NOMO-1 treated with dmso at 0.1 percent for 144 hours (cell line): ENCODE measurements around the gene DUS2.

Experiments
- DNase-seq: peaks from one replicate; lab custom pipeline; 2025; ENCODE audit not compliant: unreplicated experiment; lab: John Stamatoyannopoulos, UW

The DUS2 gene

DNA sequence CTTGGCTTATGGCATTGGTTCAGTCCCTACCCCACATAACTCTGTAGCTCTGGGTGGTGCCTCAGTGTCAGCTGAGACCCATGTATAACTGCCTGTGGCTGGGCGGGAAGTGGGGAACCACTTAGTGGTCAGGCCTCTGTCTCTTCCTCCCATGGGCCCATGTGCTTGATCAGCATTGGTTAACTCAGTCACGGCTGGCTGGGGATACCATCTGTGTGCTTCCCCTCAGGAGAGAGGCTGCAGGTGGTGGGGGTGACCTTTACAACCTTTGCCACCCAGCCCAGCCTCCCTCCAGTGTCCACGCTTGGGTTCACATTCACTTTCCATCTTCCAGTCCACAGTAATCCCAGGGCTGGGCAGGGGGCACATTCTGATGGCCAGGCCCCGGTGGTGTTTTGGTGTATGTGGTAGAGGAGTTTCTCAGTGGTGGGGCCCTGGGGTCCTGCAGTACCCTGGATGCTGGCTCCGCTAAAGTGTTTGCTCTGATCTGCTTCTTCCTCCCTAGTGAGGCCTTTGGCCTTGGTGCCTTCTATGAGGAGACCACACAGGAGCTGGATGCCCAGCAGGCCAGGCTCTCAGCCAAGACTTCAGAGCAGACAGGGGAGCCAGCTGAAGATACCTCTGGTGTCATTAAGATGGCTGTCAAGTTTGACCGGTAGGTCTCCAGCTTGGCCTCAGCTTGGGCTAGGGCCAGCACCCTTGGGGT, 51.9 kb downstream of the DUS2 start:
- DNase-seq: peak; percentile 64

DNA sequence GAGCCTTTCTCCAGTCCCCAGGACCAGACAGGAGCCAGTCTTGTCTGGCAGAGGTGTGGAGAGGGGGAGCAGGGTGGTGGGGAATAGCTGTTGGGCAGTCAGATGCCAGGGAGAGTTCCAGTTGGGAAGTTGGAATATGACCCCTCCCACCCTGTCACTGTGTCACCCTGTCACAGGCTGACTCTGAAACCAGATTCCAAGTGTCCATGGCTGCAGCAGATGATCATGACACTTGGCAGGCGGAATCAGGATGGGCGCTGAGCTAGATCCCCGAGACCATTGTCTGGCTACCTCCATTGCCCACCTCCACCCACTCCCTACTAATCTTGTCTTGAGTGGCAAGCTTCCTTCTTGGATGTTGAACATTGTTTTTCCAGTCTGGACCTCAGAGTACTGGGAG, 52.9 kb downstream of the DUS2 start:
- DNase-seq: no peak

DNA sequence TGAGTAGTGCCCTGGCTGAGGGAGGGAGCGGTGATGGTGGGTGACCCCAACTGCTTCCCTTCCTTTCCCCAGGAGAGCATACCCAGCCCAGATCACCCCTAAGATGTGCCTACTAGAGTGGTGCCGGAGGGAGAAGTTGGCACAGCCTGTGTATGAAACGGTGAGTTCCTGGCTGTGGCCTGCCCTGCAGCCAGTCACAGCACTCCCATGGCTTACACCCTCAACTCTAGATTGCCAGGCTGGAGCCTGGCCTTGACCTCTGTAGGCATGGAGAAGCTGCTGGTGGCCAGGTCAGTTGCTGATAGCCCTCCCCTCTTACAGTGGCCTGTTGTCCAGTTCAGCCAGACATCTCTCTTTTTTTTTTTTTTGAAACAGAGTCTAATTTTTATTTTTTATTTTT, 53.5 kb downstream of the DUS2 start:
- DNase-seq: no peak

DNA sequence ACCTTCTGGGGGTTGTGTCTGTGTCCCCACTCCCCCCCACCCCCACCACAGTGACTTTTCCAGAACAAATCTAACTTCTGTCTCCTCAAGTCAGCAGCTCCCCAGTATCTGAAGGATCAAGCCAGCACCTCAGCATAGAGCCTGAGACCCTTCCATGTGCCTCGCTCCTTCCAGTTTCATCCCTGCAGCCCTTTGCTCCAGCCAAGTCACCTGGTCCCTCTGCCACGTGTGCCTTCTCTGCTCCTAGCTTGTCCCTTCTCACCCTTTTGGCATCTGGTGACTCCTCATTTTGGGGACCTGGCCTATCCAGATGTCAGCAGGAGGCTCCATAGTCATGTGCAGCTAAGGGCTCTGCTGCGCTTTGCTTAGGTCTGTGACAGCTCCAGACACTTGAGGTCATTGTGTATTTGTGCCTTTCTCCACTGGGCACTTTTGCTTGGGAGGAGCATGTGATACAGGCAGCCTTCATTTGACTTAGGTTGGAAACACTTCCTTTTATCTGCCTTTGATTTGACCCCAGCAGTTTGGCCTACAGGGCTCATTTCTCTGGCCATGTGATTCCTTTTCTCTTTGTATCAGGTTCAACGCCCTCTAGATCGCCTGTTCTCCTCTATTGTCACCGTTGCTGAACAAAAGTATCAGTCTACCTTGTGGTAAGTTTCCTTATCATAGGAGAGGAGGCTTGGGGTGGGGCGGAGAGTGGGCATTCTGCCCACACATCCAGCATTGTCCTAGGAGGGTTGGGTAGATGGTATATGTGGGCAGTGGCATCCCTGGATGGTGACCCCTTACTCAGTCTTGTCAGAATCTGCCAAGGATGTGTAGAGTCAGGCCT, 55.0 kb downstream of the DUS2 start:
- DNase-seq: no peak

DNA sequence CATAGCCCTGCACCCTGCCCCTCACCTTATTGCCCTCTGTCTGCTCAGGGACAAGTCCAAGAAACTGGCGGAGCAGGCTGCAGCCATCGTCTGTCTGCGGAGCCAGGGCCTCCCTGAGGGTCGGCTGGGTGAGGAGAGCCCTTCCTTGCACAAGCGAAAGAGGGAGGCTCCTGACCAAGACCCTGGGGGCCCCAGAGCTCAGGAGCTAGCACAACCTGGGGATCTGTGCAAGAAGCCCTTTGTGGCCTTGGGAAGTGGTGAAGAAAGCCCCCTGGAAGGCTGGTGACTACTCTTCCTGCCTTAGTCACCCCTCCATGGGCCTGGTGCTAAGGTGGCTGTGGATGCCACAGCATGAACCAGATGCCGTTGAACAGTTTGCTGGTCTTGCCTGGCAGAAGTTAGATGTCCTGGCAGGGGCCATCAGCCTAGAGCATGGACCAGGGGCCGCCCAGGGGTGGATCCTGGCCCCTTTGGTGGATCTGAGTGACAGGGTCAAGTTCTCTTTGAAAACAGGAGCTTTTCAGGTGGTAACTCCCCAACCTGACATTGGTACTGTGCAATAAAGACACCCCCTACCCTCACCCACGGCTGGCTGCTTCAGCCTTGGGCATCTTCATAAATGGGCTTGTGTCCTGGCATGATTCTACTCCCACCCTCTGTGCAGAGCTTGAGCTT, 55.8 kb downstream of the DUS2 start:
- no peak for DNase-seq

DNA sequence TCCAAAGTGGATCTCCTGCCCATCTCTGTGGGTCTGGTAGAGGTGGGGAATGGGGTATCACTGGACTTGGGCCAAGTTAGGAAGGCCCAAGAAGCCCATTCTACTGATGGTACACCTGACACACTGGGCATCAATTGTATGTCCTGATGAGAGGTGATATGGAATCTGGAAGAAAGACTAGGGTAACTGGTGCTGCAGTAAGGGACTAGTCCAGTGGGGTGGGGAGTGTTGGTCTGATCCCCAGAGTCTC, 56.2 kb downstream of the DUS2 start:
- DNase-seq: no peak

DNA sequence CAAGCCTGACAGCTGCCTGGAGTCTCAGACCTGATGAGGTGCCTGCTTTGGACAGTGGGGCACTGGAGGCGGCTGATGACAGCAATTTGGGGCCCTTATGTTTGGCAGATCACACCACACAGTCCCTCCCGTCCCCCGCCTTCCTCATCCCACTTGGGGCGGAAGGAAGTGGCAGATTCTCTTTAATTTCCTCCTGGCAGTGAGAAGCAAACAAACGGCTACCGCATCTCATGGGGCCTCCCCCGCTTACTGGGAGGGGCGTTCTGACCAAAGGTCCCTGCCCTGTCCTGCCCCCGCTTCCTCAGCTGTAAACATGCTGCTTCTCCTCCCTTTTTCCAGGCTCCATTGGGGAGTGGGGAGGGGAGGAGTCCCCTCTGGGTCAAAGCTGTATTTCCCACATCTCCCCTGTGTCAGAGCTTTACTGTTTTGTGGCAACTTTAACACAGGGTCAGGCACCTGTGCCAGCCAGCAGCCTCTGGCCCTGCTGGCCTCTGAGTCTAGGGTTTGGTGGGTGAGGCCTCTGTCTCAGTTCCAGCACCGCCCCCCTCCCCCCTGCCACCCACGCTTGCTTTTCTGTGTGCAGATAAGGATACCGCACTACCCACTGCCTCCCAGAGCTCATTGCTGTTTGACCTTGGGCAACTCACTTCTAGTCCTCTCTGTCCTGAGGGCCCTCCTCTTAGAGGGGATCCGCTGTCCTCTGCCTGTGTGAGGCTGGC, 56.7 kb downstream of the DUS2 start:
- DNase-seq: peak; percentile 95

DNA sequence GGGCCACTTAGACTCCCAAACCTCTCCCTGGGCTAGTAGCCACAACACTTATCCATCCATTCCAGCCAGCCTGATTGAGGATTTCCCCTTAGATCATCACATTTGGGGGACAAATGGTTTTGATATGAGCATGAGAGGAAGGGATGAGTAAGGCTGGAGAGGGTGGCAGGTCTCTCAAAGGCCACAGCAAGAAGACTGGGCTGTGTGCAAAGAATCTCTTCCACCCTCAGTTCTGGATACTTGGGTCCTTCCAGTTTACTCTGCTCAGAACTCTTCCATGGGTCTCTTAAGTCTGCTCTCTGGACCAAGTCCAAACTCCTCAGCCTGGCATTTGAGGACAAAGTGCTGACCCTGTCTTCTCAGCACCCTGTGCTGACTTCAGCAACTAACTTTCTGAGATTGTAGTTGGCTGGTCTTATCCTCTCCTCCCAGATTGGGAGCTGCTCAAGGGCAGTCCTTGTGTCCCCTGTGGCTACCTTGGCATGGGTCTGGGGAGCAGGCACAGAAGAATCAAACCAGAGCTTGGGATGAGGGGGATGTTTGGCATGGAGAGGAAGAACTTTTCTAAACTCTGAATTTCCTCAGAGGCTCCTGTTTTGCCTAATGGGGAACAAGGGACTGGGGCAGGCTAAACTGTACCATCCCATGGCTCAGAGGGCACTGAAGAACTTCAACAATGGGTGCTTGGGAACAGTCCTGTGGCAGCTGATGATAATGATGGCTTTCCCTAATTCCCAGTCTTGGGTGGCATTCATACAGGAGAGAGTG, 59.0 kb downstream of the DUS2 start:
- DNase-seq: no peak

DNA sequence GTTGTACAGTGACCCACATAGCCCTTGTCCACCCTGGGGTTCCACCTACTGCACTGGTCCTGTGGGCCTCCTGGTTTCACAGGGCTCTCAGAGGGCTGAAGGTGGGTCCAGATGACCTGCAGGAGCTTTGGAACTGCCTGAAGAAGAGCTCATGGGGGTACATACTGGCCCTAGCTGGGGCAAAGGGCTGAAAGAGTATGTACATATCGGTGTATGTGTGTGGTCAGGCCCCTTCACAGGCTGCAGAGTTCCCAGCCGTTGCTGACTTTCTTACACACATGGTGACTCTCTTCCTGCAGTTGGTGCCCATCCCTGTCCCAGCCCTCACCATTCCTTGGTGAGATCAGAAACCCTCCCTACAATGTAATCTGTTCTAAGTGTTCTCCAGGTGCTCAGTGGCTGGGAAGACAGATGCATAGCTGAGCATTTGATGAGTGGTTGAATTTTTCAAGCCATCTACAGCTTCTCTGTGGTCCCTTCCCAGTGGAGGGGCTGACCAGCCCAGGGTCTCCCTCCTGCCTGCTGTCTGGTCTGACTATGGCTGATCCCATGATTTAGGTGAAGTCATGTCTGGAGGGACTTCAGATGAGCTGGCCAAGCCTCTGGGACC, 59.6 kb downstream of the DUS2 start:
- no peak for DNase-seq

DNA sequence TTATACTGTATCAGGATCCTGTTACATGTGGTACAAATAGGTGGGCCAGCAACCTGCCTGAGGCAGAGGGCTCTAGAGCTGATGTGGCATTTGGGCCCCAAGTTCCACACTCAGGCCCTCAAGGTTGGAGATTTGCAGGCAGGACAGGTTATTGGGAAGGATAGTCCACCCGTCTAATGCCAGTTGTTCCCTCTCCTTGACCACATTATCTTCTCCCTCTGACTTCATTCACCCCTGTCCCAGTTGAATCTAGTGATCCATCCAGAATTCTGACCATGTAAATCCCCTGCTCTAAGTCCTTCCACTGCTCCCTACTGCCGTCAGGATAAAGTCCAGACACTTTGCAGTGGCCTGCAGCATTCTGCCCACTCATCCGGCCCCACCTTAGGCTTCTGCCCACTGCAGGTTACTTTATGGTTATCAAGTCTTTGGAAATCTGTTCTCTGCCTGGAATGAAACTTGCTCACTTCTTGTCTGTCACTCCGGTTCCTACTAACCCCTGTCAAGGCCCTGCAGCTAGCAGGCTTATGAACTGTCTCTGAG, 60.2 kb downstream of the DUS2 start:
- DNase-seq: no peak

DNA sequence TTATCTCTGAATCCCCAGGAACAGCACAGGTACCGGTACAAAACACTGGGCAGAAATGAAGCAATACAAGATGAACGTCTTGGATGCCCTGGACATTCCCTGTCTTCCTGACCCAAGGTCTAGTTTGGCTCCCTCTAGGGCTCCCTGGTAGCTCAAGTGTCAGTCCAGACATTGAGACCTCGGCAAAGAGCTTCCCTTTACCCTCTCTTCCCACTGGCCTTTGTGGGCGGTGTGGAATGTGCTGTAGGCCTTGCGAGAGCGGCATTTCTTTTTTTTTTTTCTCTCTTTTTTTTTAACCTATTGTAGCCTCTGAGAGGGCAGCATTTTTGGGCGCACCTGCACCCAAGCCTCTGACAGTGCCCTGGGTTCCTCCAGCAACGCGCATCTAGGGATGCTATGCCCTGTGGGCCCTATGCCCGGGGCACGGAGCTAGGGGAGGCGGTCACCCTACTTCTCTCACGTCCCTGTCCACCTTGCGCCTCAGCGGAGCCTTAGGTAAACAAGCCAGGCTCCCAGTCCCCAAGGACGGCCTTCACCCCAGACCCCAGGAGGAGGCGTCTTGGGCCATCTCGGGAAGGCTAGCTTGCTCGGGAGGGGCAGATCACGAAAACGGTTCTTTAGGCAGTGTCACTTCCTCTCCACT, 60.9 kb downstream of the DUS2 start:
- DNase-seq: no peak

DNA sequence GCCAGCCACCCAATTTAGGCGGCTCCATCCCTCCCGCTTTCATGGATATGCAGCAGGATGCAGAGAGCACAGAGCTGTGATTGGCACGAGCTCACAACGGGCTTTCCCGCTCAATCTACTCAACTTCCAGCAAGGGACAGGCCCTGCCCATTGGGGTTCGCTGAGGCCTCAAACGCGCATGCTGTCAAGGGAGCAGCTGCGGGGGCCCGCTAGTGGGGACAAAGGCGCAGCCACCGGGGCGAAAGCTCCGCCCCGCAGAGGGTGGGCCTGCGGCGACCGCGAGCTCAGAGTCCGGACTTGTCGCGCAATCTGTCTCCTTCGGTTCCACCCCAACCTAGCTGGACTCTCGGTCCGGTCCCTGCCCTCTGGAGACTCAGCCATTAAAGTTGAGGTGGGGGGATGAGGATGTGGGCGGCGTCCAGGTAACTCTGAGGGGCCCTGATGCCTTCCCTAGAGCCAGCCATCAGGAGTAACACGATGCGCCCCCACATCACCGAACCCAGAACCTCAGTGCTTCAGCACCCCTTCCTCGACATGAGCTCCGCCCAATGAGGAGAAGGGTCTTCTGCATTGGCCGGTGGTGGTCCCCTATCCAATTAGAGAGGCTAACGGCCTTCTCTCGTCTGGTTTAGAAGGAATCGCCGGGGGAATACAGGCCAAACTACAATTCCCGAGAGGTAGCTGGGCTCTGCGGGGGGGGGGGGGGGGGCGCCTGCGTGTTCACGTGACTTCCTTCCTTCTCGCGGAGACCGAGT, 61.6 kb downstream of the DUS2 start:
- DNase-seq: peak; percentile 87

DNA sequence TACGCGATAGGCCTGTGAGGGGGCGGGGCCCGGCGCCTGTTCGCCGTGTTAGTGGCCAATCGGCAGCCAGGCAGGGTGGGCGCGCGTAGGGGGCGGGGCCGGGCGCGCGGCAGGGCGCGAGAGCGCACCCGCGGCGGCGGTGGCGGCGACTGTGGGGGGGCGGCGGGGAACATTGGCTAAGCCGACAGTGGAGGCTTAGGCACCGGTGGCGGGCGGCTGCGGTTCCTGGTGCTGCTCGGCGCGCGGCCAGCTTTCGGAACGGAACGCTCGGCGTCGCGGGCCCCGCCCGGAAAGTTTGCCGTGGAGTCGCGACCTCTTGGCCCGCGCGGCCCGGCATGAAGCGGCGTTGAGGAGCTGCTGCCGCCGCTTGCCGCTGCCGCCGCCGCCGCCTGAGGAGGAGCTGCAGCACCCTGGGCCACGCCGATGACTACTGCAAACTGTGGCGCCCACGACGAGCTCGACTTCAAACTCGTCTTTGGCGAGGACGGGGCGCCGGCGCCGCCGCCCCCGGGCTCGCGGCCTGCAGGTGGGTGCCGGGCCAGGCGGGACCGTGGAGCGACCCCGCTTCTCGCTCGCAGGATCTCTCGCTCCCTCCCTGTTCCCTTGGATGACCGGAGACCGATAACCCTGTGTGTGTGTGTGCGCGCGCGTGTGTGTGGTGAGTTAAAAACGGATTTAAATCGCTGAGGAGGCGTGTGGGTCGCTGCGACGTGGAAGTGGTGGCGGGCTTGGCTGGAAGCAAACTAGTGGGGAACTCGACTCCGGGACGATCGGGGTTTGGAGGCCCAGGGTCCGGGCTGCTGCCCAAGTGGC, 62.4 kb downstream of the DUS2 start, which contains the start of gene NFATC3:
Gene NFATC3 (plus strand): TSS at position 112 of the 813 bp plus-strand sequence. CDS start 312 bp downstream, at position 424.
- DNase-seq: peak; percentile 91

DNA sequence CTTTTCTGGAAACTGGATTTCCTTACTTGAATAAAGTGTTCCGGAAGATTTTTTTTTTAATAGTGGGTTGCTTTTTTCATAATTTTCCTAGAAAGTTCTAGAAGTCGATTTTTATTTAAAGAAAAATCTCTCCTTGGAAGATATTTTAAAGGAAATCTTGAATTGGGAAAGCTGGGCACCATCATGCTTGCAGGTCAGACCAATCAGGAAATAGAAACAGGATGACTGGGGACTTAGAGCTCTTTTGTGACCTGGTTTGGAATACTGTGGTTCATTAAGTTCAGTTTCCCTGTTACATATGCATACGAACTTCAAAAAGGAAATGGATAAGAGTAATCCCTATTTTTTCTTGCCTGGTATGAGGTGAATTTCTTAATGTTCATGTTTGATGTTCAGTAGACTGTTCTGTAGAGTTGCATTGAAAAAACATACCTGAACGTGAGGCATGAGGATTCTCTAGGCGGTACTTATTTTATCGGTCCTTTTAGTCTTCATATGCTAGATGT, 63.3 kb downstream of the DUS2 start:
- no peak for DNase-seq

DNA sequence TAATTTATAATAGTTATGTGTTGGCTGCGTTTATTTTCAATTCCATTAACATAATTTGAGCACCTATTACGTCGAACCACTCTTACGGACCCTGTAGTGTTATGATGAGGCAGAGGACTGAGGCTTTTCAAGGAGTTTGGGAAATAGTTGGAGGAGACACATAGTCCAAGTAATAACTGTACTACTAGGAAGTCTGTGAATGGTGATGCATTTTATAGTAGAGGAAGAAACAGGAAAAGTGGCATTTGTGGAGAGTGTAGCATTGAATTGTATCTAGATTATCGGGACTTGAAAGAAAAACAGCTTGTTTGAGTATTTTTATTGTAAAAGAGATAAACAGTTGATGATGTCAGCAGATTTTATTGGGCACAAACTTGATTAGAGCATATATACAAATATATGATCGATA, 63.8 kb downstream of the DUS2 start:
- DNase-seq: no peak

DNA sequence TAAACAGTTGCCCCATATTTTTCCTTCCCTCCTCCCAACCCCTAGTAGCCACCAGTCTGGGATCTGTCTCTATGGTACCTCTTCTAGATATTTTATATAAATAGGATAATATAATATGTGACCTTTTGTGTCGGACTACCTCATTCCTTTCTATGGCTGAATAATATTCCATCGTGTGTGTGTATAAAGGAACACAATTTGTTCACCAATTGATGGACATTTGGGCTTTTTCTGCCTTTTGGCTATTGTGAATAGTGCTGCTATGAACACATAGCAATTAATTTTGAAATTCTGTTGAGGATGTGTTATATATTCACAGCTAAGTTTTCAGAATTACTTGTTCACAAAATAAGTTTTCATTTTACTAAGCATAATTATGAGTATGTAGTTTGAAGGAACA, 64.6 kb downstream of the DUS2 start:
- no peak for DNase-seq

DNA sequence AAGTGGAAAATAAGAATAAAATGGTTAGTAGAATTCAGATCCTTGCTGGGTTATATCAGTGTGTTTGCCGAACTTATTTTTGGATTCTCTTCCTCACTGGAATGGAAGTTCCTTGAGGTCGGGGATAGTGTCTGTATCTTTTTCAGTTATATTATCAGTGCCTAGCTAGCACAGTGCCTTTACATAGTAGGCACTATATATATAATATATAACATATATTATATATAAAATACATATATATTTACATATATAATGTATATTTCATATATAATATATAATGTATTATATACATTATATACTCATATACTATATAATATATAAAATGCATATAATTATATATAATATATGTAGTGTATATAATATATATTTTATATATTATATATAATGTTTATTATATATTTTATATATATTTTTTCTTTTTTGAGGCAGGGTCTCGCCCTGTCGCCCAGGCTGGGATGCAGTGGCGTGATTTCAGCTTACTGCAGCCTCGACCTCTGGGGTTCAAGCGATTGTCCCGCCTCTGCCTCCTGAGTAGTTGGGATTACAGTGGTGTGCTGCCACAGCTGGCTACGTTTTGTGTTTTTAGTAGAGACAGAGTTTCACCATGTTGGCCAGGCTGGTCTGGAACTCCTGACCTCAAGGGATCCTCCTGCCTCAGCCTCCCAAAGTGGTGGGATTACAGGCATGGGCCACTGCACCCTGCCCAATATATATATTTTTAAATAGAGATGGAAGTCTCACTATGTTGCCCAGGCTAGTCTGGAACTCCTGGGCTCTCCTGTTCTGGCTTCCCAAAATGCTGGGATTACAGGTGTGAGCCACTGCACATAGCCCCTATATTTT, 65.3 kb downstream of the DUS2 start:
- DNase-seq: no peak
